Measurements from ENCODE around the gene SLX4IP. TPM values are rescaled to one million over a fixed set of nuclear protein-coding genes. Genes with fewer than 3 reads are reported as not detected.

Gene SLX4IP
- total and polyA plus RNA-seq, 2 donors (not counting 1 experiment from before 2014, with no cell fraction given), result 1.9 to 8.1 TPM

- DNase-seq (ENCODE audit: low read depth in 2 of 2), result no peak
- Histone ChIP-seq H3K9me3 (ENCODE audit: control insufficient read depth, insufficient read depth, low read depth, low read length) (no peaks in the 10 kb centered on the region), H3K36me3 (ENCODE audit: control insufficient read depth, insufficient read depth, low read length) (no peaks in the 10 kb centered on the region), H3K4me1 (ENCODE audit: control insufficient read depth, extremely low read depth, insufficient read depth, low read length) (no peaks in the 10 kb centered on the region), H4K20me1 (ENCODE audit: control insufficient read depth, extremely low read depth, insufficient read depth, low read length) (no peaks in the 10 kb centered on the region), H3K4me3 (replicated peaks in 1 of 4; ENCODE audit: control extremely low read depth in 1 of 4, insufficient read depth in 1 of 4, low read depth in 3 of 4, low read length in 4 of 4) (no peak overlapping the region), H3K4me2 (ENCODE audit: extremely low read depth, insufficient read depth, low read length) (no peak overlapping the region), H3K27me3 (ENCODE audit: control insufficient read depth, insufficient read depth, low read length) (no peaks in the 10 kb centered on the region), H3K9ac (ENCODE audit: insufficient read depth, low read length) (no peak overlapping the region), H3K79me2 (ENCODE audit: control insufficient read depth, insufficient read depth, low read length) (no peaks in the 10 kb centered on the region), H2AFZ (ENCODE audit: low read length) (no peak overlapping the region), H3K27ac (ENCODE audit: insufficient read depth, low read length) (no peak overlapping the region)
- TF ChIP-seq CTCF (conservative IDR thresholded peaks at IDR 0.05 in 1 of 2, IDR thresholded peaks at IDR 0.05 in 1 of 2; ENCODE audit: low read depth in 1 of 2, low read length in 2 of 2) (no peak), EZH2 (IDR thresholded peaks at IDR 0.05; ENCODE audit: low read length, missing control alignments) (no peak)
These were observed 132.9 kb downstream of the SLX4IP start for GRCh38 chr20:10568032-10568431.

GRCh38 chr20:10571313-10571815 is 136.3 kb downstream of the SLX4IP start:
- Histone ChIP-seq H3K79me2 (ENCODE audit: control insufficient read depth, insufficient read depth, low read length) (no peaks in the 10 kb centered on the region), H3K4me3 (replicated peaks in 1 of 4; ENCODE audit: control extremely low read depth in 1 of 4, insufficient read depth in 1 of 4, low read depth in 3 of 4, low read length in 4 of 4) (no peak overlapping the region), H3K27me3 (ENCODE audit: control insufficient read depth, insufficient read depth, low read length) (no peaks in the 10 kb centered on the region), H2AFZ (ENCODE audit: low read length) (no peak overlapping the region), H3K4me2 (ENCODE audit: extremely low read depth, insufficient read depth, low read length) (no peak overlapping the region), H3K27ac (ENCODE audit: insufficient read depth, low read length) (no peak overlapping the region), H3K9me3 (ENCODE audit: control insufficient read depth, insufficient read depth, low read depth, low read length) (no peaks in the 10 kb centered on the region), H3K9ac (ENCODE audit: insufficient read depth, low read length) (no peak overlapping the region), H3K4me1 (ENCODE audit: control insufficient read depth, extremely low read depth, insufficient read depth, low read length) (no peaks in the 10 kb centered on the region), H4K20me1 (ENCODE audit: control insufficient read depth, extremely low read depth, insufficient read depth, low read length) (no peaks in the 10 kb centered on the region), H3K36me3 (ENCODE audit: control insufficient read depth, insufficient read depth, low read length) (no peaks in the 10 kb centered on the region)
- no peak for TF ChIP-seq CTCF (conservative IDR thresholded peaks at IDR 0.05 in 1 of 2, IDR thresholded peaks at IDR 0.05 in 1 of 2; ENCODE audit: low read depth in 1 of 2, low read length in 2 of 2)
- no peak for DNase-seq (ENCODE audit: low read depth in 2 of 2)

GRCh38 chr20:10572853-10573252 is 137.7 kb downstream of the SLX4IP start:
- Histone ChIP-seq H3K4me1 (ENCODE audit: control insufficient read depth, extremely low read depth, insufficient read depth, low read length) (no peaks in the 10 kb centered on the region), H3K27ac (ENCODE audit: insufficient read depth, low read length) (no peak overlapping the region), H3K4me2 (ENCODE audit: extremely low read depth, insufficient read depth, low read length) (no peak overlapping the region)

More at GRCh38 chr20:10572853-10573252, 137.7 kb downstream of the SLX4IP start:
- no peaks in the 10 kb centered on the region for H4K20me1 ChIP-seq (ENCODE audit: control insufficient read depth, extremely low read depth, insufficient read depth, low read length)
- TF ChIP-seq EZH2 (IDR thresholded peaks at IDR 0.05; ENCODE audit: low read length, missing control alignments), result no peak
- no peak for TF ChIP-seq CTCF (conservative IDR thresholded peaks at IDR 0.05 in 1 of 2, IDR thresholded peaks at IDR 0.05 in 1 of 2; ENCODE audit: low read depth in 1 of 2, low read length in 2 of 2)
- no peaks in the 10 kb centered on the region for H3K9me3 ChIP-seq (ENCODE audit: control insufficient read depth, insufficient read depth, low read depth, low read length)
- no peak overlapping the region for H2AFZ ChIP-seq (ENCODE audit: low read length)
- H3K79me2 ChIP-seq (ENCODE audit: control insufficient read depth, insufficient read depth, low read length), result no peaks in the 10 kb centered on the region
- no peak overlapping the region for H3K9ac ChIP-seq (ENCODE audit: insufficient read depth, low read length)
- DNase-seq (ENCODE audit: low read depth in 2 of 2), result no peak
- no peaks in the 10 kb centered on the region for H3K36me3 ChIP-seq (ENCODE audit: control insufficient read depth, insufficient read depth, low read length)
- no peaks in the 10 kb centered on the region for H3K27me3 ChIP-seq (ENCODE audit: control insufficient read depth, insufficient read depth, low read length)
- H3K4me3 ChIP-seq (replicated peaks in 1 of 4; ENCODE audit: control extremely low read depth in 1 of 4, insufficient read depth in 1 of 4, low read depth in 3 of 4, low read length in 4 of 4), result no peak overlapping the region
